H1 (cell line): Measurements from ENCODE around the gene DICER1. TPM values are rescaled to one million over a fixed set of nuclear protein-coding genes. Genes with fewer than 3 reads are reported as not detected.
"Not testable (repeated sequence)": the region's sequence is repeated elsewhere in the genome, so short reads cannot be mapped to it uniquely, and the experiment has no call there.

Experiments
- CTCF ChIA-PET: fragments of 300-600 bp; sonication (Branson Sonifier 250); formaldehyde crosslinking; loops from one replicate; lab custom pipeline; 2021; ENCODE audit not compliant: partially characterized antibody; lab: Charles Lee
- POLR2A ChIA-PET: fragments of 300-600 bp; sonication (Branson Sonifier 250); formaldehyde crosslinking; loops from one replicate; lab custom pipeline; 2021; ENCODE audit warnings: inconsistent platforms; ENCODE audit not compliant: partially characterized antibody; lab: Charles Lee
- DNase-seq, 2 experiments: peaks; one replicate each; pipeline versions ENCODE4 v3.0.0 to v3.0.0-alpha.2; 2010 to 2022; ENCODE audit warnings: low spot score in 2 of 2, low read depth in 1 of 2, mixed read lengths in 1 of 2
- FAIRE-seq: peaks from 2 replicates; lab custom pipeline; 2011; peaks lifted over from hg19 to GRCh38; lab: Jason Lieb, UNC
- H2AFZ ChIP-seq: 2 replicates; pipeline ENCODE4 v1.8.1; 2012; ENCODE audit warnings: low read length, inconsistent platforms
- H2AK5ac ChIP-seq: 2 replicates; pipeline ENCODE4 v1.6.1; 2013; ENCODE audit warnings: low read depth, low read length
- H2BK120ac ChIP-seq: replicated peaks from 2 replicates; pipeline ENCODE3; 2013; ENCODE audit warnings: low read depth, low read length, inconsistent platforms
- H2BK12ac ChIP-seq: 2 replicates; pipeline ENCODE4 v1.6.1; 2013; ENCODE audit warnings: low read depth, low read length
- H2BK15ac ChIP-seq: 2 replicates; pipeline ENCODE4 v1.6.1; 2013; ENCODE audit warnings: low read length
- H2BK20ac ChIP-seq: 2 replicates; pipeline ENCODE4 v1.6.1; 2013; ENCODE audit warnings: low read length
- H2BK5ac ChIP-seq: 2 replicates; pipeline ENCODE4 v1.6.1; 2013; ENCODE audit warnings: low read depth, low read length
- H3K14ac ChIP-seq: 2 replicates; pipeline ENCODE4 v1.6.1; 2013; ENCODE audit warnings: inconsistent platforms; ENCODE audit not compliant: insufficient read length
- H3K18ac ChIP-seq: 2 replicates; pipeline ENCODE4 v1.6.1; 2013; ENCODE audit warnings: low read length; ENCODE audit errors: extremely low read depth
- H3K23ac ChIP-seq: 2 replicates; pipeline ENCODE4 v1.6.1; 2013; ENCODE audit warnings: inconsistent platforms; ENCODE audit not compliant: insufficient read length
- H3K23me2 ChIP-seq: 2 replicates; pipeline ENCODE4 v1.6.1; 2013; ENCODE audit warnings: low read depth, low read length
- H3K27ac ChIP-seq: 2 replicates; pipeline ENCODE4 v1.6.1; 2011; ENCODE audit warnings: low read depth, low read length, inconsistent platforms
- H3K27me3 ChIP-seq, 4 experiments: replicated peaks in 1 of 4; 1 replicate in 1 of 4; 2 replicates in 3 of 4; pipeline versions ENCODE4 v1.6.1 to v1.8.1; 2011 to 2013; ENCODE audit warnings: low read length in 3 of 4, mild to moderate bottlenecking in 3 of 4, inconsistent platforms in 2 of 4, mixed read lengths in 2 of 4, moderate library complexity in 1 of 4; ENCODE audit not compliant: control insufficient read depth in 3 of 4, insufficient read depth in 3 of 4; ENCODE audit errors: extremely low read depth in 1 of 4
- H3K36me3 ChIP-seq, 4 experiments: 2 replicates each; pipeline versions ENCODE4 v1.6.1 to v1.8.1; 2011 to 2013; ENCODE audit warnings: mild to moderate bottlenecking in 4 of 4, low read length in 3 of 4, moderate library complexity in 2 of 4, control low read depth in 1 of 4, inconsistent platforms in 1 of 4; ENCODE audit not compliant: insufficient read depth in 4 of 4, control insufficient read depth in 2 of 4
- H3K4ac ChIP-seq: replicated peaks from 2 replicates; pipeline ENCODE3; 2013; ENCODE audit warnings: low read length, low read depth, mixed read lengths, inconsistent platforms; ENCODE audit not compliant: insufficient read length
- H3K4me1 ChIP-seq, 4 experiments: replicated peaks in 1 of 4; 1 replicate in 1 of 4; 2 replicates in 3 of 4; pipeline versions ENCODE4 v1.6.1 to v1.8.1; 2011 to 2013; ENCODE audit warnings: low read length in 3 of 4, inconsistent platforms in 2 of 4, mixed read lengths in 1 of 4; ENCODE audit not compliant: insufficient read depth in 4 of 4, control insufficient read depth in 3 of 4
- H3K4me2 ChIP-seq, 2 experiments: 2 replicates each; pipeline versions ENCODE4 v1.6.1 to v1.8.1; 2011 to 2013; ENCODE audit warnings: low read depth in 2 of 2, low read length in 2 of 2, control low read depth in 1 of 2, inconsistent platforms in 1 of 2, mild to moderate bottlenecking in 1 of 2; ENCODE audit not compliant: insufficient read depth in 1 of 2
- H3K4me3 ChIP-seq, 4 experiments: fragments of 200-600, 300-600 bp in 1 of 4; sonication (generic), shearing (Covaris generic), sonication (Bioruptor Twin) in 1 of 4; 2 replicates each; pipeline versions ENCODE4 v1.5.1 to v1.8.1; 2011 to 2016; ENCODE audit warnings: low read length in 4 of 4, low read depth in 3 of 4, control low read depth in 2 of 4, inconsistent platforms in 2 of 4, mild to moderate bottlenecking in 2 of 4, mixed read lengths in 1 of 4, moderate library complexity in 1 of 4; ENCODE audit not compliant: insufficient read depth in 2 of 4; ENCODE audit errors: extremely low read depth in 1 of 4
- H3K56ac ChIP-seq: replicated peaks from 2 replicates; pipeline ENCODE3; 2013; ENCODE audit warnings: low read depth, mild to moderate bottlenecking, mixed read lengths, low read length, inconsistent platforms; ENCODE audit not compliant: insufficient read length
- H3K79me1 ChIP-seq: 2 replicates; pipeline ENCODE4 v1.6.1; 2013; ENCODE audit warnings: low read depth, low read length, control low read depth
- H3K79me2 ChIP-seq, 2 experiments: 2 replicates each; pipeline versions ENCODE4 v1.6.1 to v1.8.1; 2012 to 2013; ENCODE audit warnings: low read length in 2 of 2, mild to moderate bottlenecking in 2 of 2, inconsistent platforms in 1 of 2; ENCODE audit not compliant: insufficient read depth in 2 of 2, control insufficient read depth in 1 of 2
- H3K9ac ChIP-seq, 4 experiments: replicated peaks in 1 of 4; 1 replicate in 1 of 4; 2 replicates in 3 of 4; pipeline versions ENCODE4 v1.6.1 to v1.8.1; 2011 to 2013; ENCODE audit warnings: low read depth in 3 of 4, low read length in 3 of 4, control low read depth in 2 of 4, mild to moderate bottlenecking in 2 of 4, moderate library complexity in 2 of 4, inconsistent platforms in 1 of 4; ENCODE audit errors: extremely low read depth in 1 of 4
- H3K9me3 ChIP-seq, 2 experiments: 2 replicates each; pipeline versions ENCODE4 v1.6.1 to v1.8.1; 2012 to 2013; ENCODE audit warnings: mild to moderate bottlenecking in 2 of 2, moderate library complexity in 2 of 2, control low read depth in 1 of 2, inconsistent platforms in 1 of 2, low read depth in 1 of 2, low read length in 1 of 2, mixed read lengths in 1 of 2; ENCODE audit not compliant: insufficient read depth in 2 of 2
- H4K20me1 ChIP-seq, 2 experiments: replicated peaks in 1 of 2; 2 replicates each; pipeline versions ENCODE3 to v1.8.1; 2011 to 2013; ENCODE audit warnings: inconsistent platforms in 2 of 2, low read length in 2 of 2, mild to moderate bottlenecking in 1 of 2; ENCODE audit not compliant: insufficient read depth in 2 of 2, control insufficient read depth in 1 of 2
- H4K5ac ChIP-seq: 2 replicates; pipeline ENCODE4 v1.6.1; 2013; ENCODE audit warnings: low read length, low read depth, mixed read lengths, inconsistent platforms; ENCODE audit not compliant: insufficient read length
- H4K8ac ChIP-seq: 2 replicates; pipeline ENCODE4 v1.8.0; 2013; ENCODE audit warnings: mild to moderate bottlenecking, moderate library complexity, low read length, inconsistent platforms; ENCODE audit not compliant: insufficient read depth; ENCODE audit errors: extremely low read depth
- H4K91ac ChIP-seq: replicated peaks from 2 replicates; pipeline ENCODE3; 2013; ENCODE audit warnings: low read length, mixed read lengths, inconsistent platforms; ENCODE audit not compliant: insufficient read length
- CBX5 ChIP-seq: fragments of 300-800, 300-1000 bp; sonication (generic); IDR thresholded peaks from 2 replicates; pipeline ENCODE4 v1.7.1; 2016; ENCODE audit warnings: antibody characterized with exemption, low read length, low read depth
- EZH2 ChIP-seq: fragments of 200-600 bp; sonication (generic); IDR thresholded peaks from 2 replicates; pipeline ENCODE4 v1.7.1; 2012; ENCODE audit warnings: low read depth, mild to moderate bottlenecking, moderate library complexity, low read length, inconsistent platforms; ENCODE audit not compliant: severe bottlenecking
- RFX5 ChIP-seq: IDR thresholded peaks from 2 replicates; pipeline ENCODE4 v1.6.1; 2011; ENCODE audit warnings: low read depth, low read length, improper control_type of control experiment, borderline replicate concordance
- SIN3A ChIP-seq, 2 experiments: IDR thresholded peaks in 1 of 2; conservative IDR thresholded peaks in 1 of 2; 2 replicates each; pipeline ENCODE4 v1.6.1; 2011 to 2012; ENCODE audit warnings: low read length in 2 of 2, improper control_type of control experiment in 1 of 2, low read depth in 1 of 2, mild to moderate bottlenecking in 1 of 2
- SP4 ChIP-seq: IDR thresholded peaks from 2 replicates; pipeline ENCODE4 v1.6.1; 2012; ENCODE audit warnings: low read length, inconsistent platforms
- TBP ChIP-seq: IDR thresholded peaks from 2 replicates; pipeline ENCODE4 v1.6.1; 2011; ENCODE audit warnings: low read depth, low read length, improper control_type of control experiment
- WGBS, 2 experiments: shearing (Covaris generic) in 1 of 2; methylation state at CpG; one replicate each; pipeline versions ENCODE4 v1.1.6 to v1.1.7; 2013 to 2015; ENCODE audit warnings: low lambda C conversion rate in 2 of 2, mixed read lengths in 2 of 2, inconsistent platforms in 1 of 2, low coverage in 1 of 2, missing lambda C conversion rate in 1 of 2; ENCODE audit not compliant: insufficient replicate concordance in 2 of 2, insufficient coverage in 1 of 2, insufficient read length in 1 of 2; ENCODE audit errors: extremely low coverage in 1 of 2, missing lambda C conversion rate in 1 of 2; 5-methylcytosine and 5-hydroxymethylcytosine counted together
- polyA plus RNA-seq, 7 experiments: library from polyadenylated mRNA; depleted of rRNA in 3 of 7; stranded (reverse) in 5 of 7; unstranded in 2 of 7; fragments of >200 nt in 5 of 7; fragments of 200-250 nt in 2 of 7; gene quantifications; 1 replicate in 5 of 7; 2 replicates in 1 of 7; 4 replicates in 1 of 7; pipeline versions ENCODE4 v1.2.1 to v1.2.3, GENCODE V29; 2011 to 2013; ENCODE audit warnings: missing spikeins in 2 of 7, mixed read lengths in 2 of 7
- total RNA-seq: library from RNA; stranded (reverse); fragmentation: NEBNext Ultra II Directional; extraction: Animal tissue kit (Norgen Biotek cat#: 25700); gene quantifications from 2 replicates; pipeline ENCODE4 v1.2.1, GENCODE V29; 2021

DICER1 gene
- total and polyA plus RNA-seq, 2 of the 8 experiments (the other 6 are each of a cell fraction or from before 2014, with no cell fraction given), result 11.9 to 61.8 TPM

DNA sequence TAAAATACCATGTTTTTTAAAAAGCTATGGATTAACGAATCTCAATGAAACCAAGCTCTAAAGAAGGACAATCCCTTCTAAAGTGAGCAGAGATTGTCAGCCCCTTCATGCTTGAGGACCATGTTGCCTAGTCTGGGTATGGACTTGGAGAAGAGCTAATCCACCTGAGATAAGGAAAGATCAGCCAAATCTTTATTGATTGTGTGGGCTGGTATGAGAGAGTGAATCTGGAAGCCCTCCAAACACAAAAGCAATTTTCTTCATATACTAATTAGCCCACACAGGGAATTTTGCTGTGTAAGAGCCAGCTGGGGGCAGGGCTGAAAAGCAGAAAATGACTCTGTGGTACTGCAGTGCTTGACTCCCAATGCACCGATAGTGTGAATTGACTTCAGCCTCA, 47.4 kb upstream of the DICER1 start (continued):
- TF ChIP-seq SIN3A (conservative IDR thresholded peaks at IDR 0.05 in 1 of 2, IDR thresholded peaks at IDR 0.05 in 1 of 2; ENCODE audit: low read depth in 1 of 2, low read length in 2 of 2) (no peak), SP4 (no peak), CBX5 (no peak), EZH2 (no peak), TBP (no peak), RFX5 (no peak)

DNA sequence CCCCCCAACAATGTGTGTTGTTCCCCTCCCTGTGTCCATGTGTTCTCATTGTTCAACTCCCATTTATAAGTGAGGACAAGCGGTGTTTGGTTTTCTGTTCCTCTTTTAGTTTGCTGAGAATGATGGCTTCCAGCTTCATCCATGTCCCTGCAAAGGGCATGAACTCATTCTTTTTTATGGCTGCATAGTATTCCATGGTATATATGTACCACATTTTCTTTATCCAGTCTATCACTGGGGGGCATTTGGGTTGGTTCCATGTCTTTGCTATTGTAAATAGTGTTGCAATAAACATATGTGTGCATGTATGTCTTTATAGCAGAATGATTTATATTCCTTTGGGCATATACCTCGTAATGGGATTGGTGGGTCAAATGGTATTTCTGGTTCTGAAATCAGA, 44.4 kb upstream of the DICER1 start:
- H3K27ac ChIP-seq, H3K9me3 ChIP-seq, H2BK12ac ChIP-seq, H3K9ac ChIP-seq, H3K23ac ChIP-seq, FAIRE-seq, H2BK120ac ChIP-seq, H2BK15ac ChIP-seq, H3K27me3 ChIP-seq, H2AFZ ChIP-seq, H4K20me1 ChIP-seq, H4K5ac ChIP-seq, H3K4me2 ChIP-seq, H4K91ac ChIP-seq, H3K4ac ChIP-seq, H2BK20ac ChIP-seq, H3K18ac ChIP-seq, H3K56ac ChIP-seq, H3K4me3 ChIP-seq, H4K8ac ChIP-seq, H3K14ac ChIP-seq, H3K36me3 ChIP-seq, H3K79me1 ChIP-seq, DNase-seq, CTCF ChIA-PET, H2BK5ac ChIP-seq, H3K23me2 ChIP-seq, H3K79me2 ChIP-seq, H2AK5ac ChIP-seq: not testable (repeated sequence)
- H3K4me1 ChIP-seq, result peaks cover 12 to 25% (median 18%) of the 10 kb centered on the region in 4 experiments
- WGBS, 2 experiments, result 97% methylated on average over 2 of the region's 2 CpGs; no CpG with 5 or more reads in 1 of the 2 experiments
- POLR2A ChIA-PET, result interaction anchor here (1.1 kb wide), 1 partner anchor 12 kb away, joined by 4 read pairs; no protein-coding TSS in a partner anchor
